Measurements from ENCODE around the gene NKAPD1.
A peak's percentile ranks its signal among the peaks of the same experiment; 100 is the strongest.

NKAPD1 gene

GRCh38 chr11:112115386-112115785 lies 41.3 kb downstream of the NKAPD1 start:
- H4K20me1 ChIP-seq (ENCODE audit: insufficient read depth) = no peaks in the 10 kb centered on the region
- TF ChIP-seq CTCF (conservative IDR thresholded peaks at IDR 0.05; ENCODE audit: low read depth, low read length) = no peak
- H3K4me3 ChIP-seq (IDR thresholded peaks at IDR 0.05; ENCODE audit: insufficient read depth, low read depth, low read length) = no peak overlapping the region
- no peaks in the 10 kb centered on the region for H3K79me2 ChIP-seq (ENCODE audit: insufficient read depth, low read depth)
- H2AFZ ChIP-seq (ENCODE audit: low read depth) = no peak overlapping the region
- no peak overlapping the region for H3K9ac ChIP-seq
- no peaks in the 10 kb centered on the region for H3K27me3 ChIP-seq (ENCODE audit: insufficient read depth, low read depth)
- H3K4me1 ChIP-seq (ENCODE audit: low read depth, poor library complexity, severe bottlenecking) = peaks cover 26% of the 10 kb centered on the region
- no peak overlapping the region for H3K4me2 ChIP-seq
- H3K27ac ChIP-seq = no peak overlapping the region
- no peaks in the 10 kb centered on the region for H3K36me3 ChIP-seq (ENCODE audit: insufficient read depth)

- H2AFZ ChIP-seq (ENCODE audit: low read depth) = no peak overlapping the region
- no peak overlapping the region; the same call in 1 of the 2 replicates for H3K27ac ChIP-seq
- H3K27me3 ChIP-seq (ENCODE audit: insufficient read depth, low read depth) = no peaks in the 10 kb centered on the region
- H3K4me1 ChIP-seq (ENCODE audit: low read depth, poor library complexity, severe bottlenecking) = peaks cover 26% of the 10 kb centered on the region
- H4K20me1 ChIP-seq (ENCODE audit: insufficient read depth) = no peaks in the 10 kb centered on the region
- H3K9ac ChIP-seq = no peak overlapping the region
- no peak overlapping the region for H3K4me3 ChIP-seq (IDR thresholded peaks at IDR 0.05; ENCODE audit: insufficient read depth, low read depth, low read length)
- H3K79me2 ChIP-seq (ENCODE audit: insufficient read depth, low read depth) = no peaks in the 10 kb centered on the region
- no peak for TF ChIP-seq CTCF (conservative IDR thresholded peaks at IDR 0.05; ENCODE audit: low read depth, low read length)
- peak overlapping the region; percentile 54; the same call in 1 of the 2 replicates for H3K4me2 ChIP-seq
- H3K36me3 ChIP-seq (ENCODE audit: insufficient read depth) = no peaks in the 10 kb centered on the region
Observed at GRCh38 chr11:112118176-112118575, 44.1 kb downstream of the NKAPD1 start.

GRCh38 chr11:112121981-112122615 lies 48.0 kb downstream of the NKAPD1 start:
- no peak overlapping the region for H3K27ac ChIP-seq
- TF ChIP-seq CTCF (conservative IDR thresholded peaks at IDR 0.05; ENCODE audit: low read depth, low read length) = no peak
- H3K9ac ChIP-seq = no peak overlapping the region
- no peak overlapping the region for H3K4me3 ChIP-seq (IDR thresholded peaks at IDR 0.05; ENCODE audit: insufficient read depth, low read depth, low read length)
- peaks cover 16% of the 10 kb centered on the region for H3K4me1 ChIP-seq (ENCODE audit: low read depth, poor library complexity, severe bottlenecking)
- H3K79me2 ChIP-seq (ENCODE audit: insufficient read depth, low read depth) = no peaks in the 10 kb centered on the region
- no peaks in the 10 kb centered on the region for H3K27me3 ChIP-seq (ENCODE audit: insufficient read depth, low read depth)
- H2AFZ ChIP-seq (ENCODE audit: low read depth) = no peak overlapping the region
- no peaks in the 10 kb centered on the region for H3K36me3 ChIP-seq (ENCODE audit: insufficient read depth)
- H4K20me1 ChIP-seq (ENCODE audit: insufficient read depth) = no peaks in the 10 kb centered on the region
- H3K4me2 ChIP-seq = no peak overlapping the region

- no peak overlapping the region for H3K4me3 ChIP-seq (IDR thresholded peaks at IDR 0.05; ENCODE audit: insufficient read depth, low read depth, low read length)
- H3K4me2 ChIP-seq = no peak overlapping the region
- no peaks in the 10 kb centered on the region for H4K20me1 ChIP-seq (ENCODE audit: insufficient read depth)
- peaks cover 10% of the 10 kb centered on the region for H3K4me1 ChIP-seq (ENCODE audit: low read depth, poor library complexity, severe bottlenecking)
- no peaks in the 10 kb centered on the region for H3K36me3 ChIP-seq (ENCODE audit: insufficient read depth)
- H3K9ac ChIP-seq = no peak overlapping the region
- no peaks in the 10 kb centered on the region for H3K79me2 ChIP-seq (ENCODE audit: insufficient read depth, low read depth)
- H3K27ac ChIP-seq = no peak overlapping the region
- H3K27me3 ChIP-seq (ENCODE audit: insufficient read depth, low read depth) = no peaks in the 10 kb centered on the region
- H2AFZ ChIP-seq (ENCODE audit: low read depth) = no peak overlapping the region
- no peak for TF ChIP-seq CTCF (conservative IDR thresholded peaks at IDR 0.05; ENCODE audit: low read depth, low read length)
Observed at GRCh38 chr11:112123129-112123528, 49.0 kb downstream of the NKAPD1 start.
